ENCODE results near the gene UST. TPM values are rescaled to one million over a fixed set of nuclear protein-coding genes. Genes with fewer than 3 reads are reported as not detected.

Gene UST
- total RNA-seq, 1 experiment from 2014 or later: 6.1 TPM

GRCh38 chr6:149013586-149014344 is 266.9 kb downstream of the UST start:
- ATAC-seq: no peak
- Histone ChIP-seq H3K9me3 (ENCODE audit: control insufficient read depth in 1 of 2, insufficient read depth in 1 of 2, low read depth in 1 of 2, low read length in 2 of 2) (no peaks in the 10 kb centered on the region), H2AFZ (ENCODE audit: low read depth, low read length, poor library complexity, severe bottlenecking) (no peak overlapping the region), H3K9ac (ENCODE audit: low read length) (no peak overlapping the region), H3K79me2 (ENCODE audit: insufficient read depth, low read length) (no peaks in the 10 kb centered on the region), H3K4me2 (ENCODE audit: low read length) (no peak overlapping the region), H4K20me1 (ENCODE audit: insufficient read depth) (no peaks in the 10 kb centered on the region), H3K4me3 (replicated peaks in 1 of 2; ENCODE audit: low read depth in 1 of 2, low read length in 2 of 2) (no peak overlapping the region), H3K27ac (ENCODE audit: low read depth, low read length) (no peak overlapping the region), H3K36me3 (ENCODE audit: control insufficient read depth in 1 of 2, insufficient read depth in 2 of 2, low read length in 2 of 2) (no peaks in the 10 kb centered on the region), H3K4me1 (ENCODE audit: control insufficient read depth in 1 of 2, insufficient read depth in 2 of 2, low read length in 2 of 2) (peaks cover 0 to 13% of the 10 kb centered on the region in 2 experiments; a peak in 2 of 4 replicates), H3K27me3 (ENCODE audit: insufficient read depth, low read length) (no peaks in the 10 kb centered on the region), H3K9me2 (ENCODE audit: insufficient read depth) (no peaks in the 10 kb centered on the region)
- ChIA-PET RAD21 (ENCODE audit: low non-redundant PET in 1 of 2, low total read pairs in 2 of 2, uncharacterized antibody in 2 of 2, unreplicated experiment in 2 of 2) (no interaction called here), POLR2A (no interaction called here), CTCF (interaction anchor here (1.3 kb wide), 1 partner anchor 436 kb away, joined by 5 read pairs; no protein-coding TSS in a partner anchor)
- DNase-seq (ENCODE audit: low read depth, low spot score): no peak
- BruUV-seq (replicated peaks): no TSS peak
- intact Hi-C loops (cut with micrococcal nuclease): no loop called here
- TF ChIP-seq ZNF274 (IDR thresholded peaks at IDR 0.05; ENCODE audit: low read depth, low read length): no peak
- TF ChIP-seq SP1 (IDR thresholded peaks at IDR 0.05; ENCODE audit: low read depth): no peak
- no peak for TF ChIP-seq JUND (IDR thresholded peaks at IDR 0.05)
- no peak for TF ChIP-seq MAX (IDR thresholded peaks at IDR 0.05)
- TF ChIP-seq REST (IDR thresholded peaks at IDR 0.05; ENCODE audit: low read depth): no peak
- no peak for TF ChIP-seq POLR2A (IDR thresholded peaks at IDR 0.05; ENCODE audit: borderline replicate concordance, extremely low read depth, insufficient read depth, insufficient read length)
- TF ChIP-seq ZBTB33 (IDR thresholded peaks at IDR 0.05; ENCODE audit: extremely low read depth, insufficient replicate concordance, low read length): no peak
- TF ChIP-seq EGR1 (IDR thresholded peaks at IDR 0.05; ENCODE audit: low read depth): no peak
- TF ChIP-seq CEBPB (IDR thresholded peaks at IDR 0.05; ENCODE audit: low read depth): no peak
- no peak for TF ChIP-seq TCF7L2 (IDR thresholded peaks at IDR 0.05; ENCODE audit: borderline replicate concordance, extremely low read depth, insufficient read depth, insufficient read length)
